NCI-H774 (cell line): ENCODE measurements around the gene TOX2.
"Not testable (repeated sequence)": the region's sequence is repeated elsewhere in the genome, so short reads cannot be mapped to it uniquely, and the experiment has no call there.

ENCODE experiments used
- DNase-seq: peaks from one replicate; lab custom pipeline; 2025; lab: John Stamatoyannopoulos, UW

The TOX2 gene

GRCh38 chr20:44033344-44033743 lies 118.7 kb downstream of the TOX2 start:
- DNase-seq: no peak

DNA sequence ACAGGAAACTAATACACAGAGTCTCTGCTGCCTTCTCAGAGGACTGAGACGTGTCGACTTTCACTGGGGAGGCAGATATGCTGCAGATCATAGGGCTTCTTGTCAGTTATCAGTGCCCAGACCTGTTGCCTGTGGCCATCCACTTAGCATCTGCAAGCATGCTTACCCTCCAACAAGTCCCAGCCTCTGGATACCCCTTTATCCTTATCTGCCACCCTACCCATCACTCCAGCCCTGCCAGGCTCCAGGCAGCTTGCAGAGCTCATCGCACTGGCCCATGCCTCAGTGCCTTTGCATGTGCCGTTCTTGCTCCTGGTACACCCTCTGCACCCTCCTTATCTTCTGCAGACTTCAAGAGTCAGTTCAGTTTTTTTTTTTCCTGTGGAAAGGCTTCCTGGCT lies 119.2 kb downstream of the TOX2 start:
- no peak for DNase-seq

- no peak for DNase-seq
Measured at GRCh38 chr20:44034451-44034850, 119.8 kb downstream of the TOX2 start.

DNA sequence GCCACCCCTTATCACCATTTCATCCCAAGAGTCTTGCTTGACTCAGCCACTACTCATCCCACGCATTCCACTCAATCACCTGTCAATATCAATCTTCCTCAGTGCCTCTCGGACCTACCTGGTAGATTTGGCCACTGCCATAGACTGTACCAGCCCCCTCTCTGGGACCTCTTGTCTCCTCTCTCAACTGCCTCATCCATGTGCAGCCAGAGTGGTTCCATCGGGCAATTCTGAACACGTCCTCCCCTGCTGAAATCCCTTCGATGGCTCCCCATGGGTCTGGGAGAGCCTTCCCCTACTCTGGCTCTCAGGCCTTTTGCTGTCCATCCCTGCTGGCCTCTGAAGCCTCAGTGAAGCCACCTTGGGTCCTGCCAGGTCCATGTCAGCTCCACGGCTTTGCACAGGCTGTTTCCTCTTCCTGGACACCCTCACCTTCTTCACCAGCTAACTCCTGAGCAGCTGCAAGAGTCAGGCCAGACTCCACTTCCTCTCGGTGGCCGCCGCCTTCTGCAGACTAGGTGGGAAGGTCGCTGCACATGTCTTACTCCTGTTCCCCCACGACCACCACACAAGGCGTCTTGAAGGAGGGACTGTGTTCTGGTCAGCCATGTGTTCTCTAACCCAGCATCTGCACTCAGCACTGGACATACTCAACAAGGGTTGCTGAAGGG lies 120.4 kb downstream of the TOX2 start:
- DNase-seq: no peak

- no peak for DNase-seq
Measured at GRCh38 chr20:44035924-44036323, 121.3 kb downstream of the TOX2 start.

GRCh38 chr20:44036441-44036840 lies 121.8 kb downstream of the TOX2 start:
- no peak for DNase-seq

- no peak for DNase-seq
Measured at GRCh38 chr20:44038681-44039123, 124.0 kb downstream of the TOX2 start.

DNA sequence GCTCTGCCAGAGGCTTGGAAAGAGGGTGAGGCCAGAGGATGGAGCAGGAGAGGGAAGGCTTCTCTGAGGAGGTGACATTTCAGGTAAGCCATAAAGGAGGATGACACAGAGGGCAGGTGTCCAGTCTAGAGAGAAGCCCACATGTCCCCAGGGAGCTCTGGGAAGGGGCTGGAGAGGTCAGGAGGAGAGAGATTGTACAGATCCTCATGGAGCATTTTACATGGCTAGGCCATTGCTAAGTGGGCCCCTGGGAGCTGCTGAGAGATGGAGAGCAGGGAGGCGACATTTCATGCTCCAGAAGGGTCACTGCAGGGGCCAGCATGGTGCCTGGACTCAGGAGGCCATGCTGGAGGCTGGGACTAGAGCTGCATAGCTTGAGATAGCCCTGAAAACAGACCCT lies 124.5 kb downstream of the TOX2 start:
- DNase-seq: no peak

DNA sequence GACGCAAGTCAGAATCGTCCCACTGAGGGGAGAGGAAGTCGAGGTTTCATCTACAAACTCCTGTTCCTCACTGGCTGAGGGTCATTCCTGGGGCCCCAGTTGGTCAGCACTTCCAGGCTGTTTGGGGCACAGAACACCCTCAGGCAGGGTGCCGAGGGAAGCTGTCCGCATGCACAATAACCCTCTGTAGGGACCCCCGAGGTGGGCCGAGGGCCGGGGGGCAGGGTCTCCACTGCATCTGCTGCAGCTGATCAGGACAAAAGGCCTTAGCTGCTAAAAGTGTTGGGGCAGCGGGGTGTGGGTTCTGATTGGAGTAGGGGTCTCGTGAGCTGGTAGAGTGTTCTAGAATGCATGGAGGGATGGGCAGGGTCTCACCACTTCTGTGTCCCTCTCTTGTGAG lies 125.1 kb downstream of the TOX2 start:
- DNase-seq: no peak

GRCh38 chr20:44040202-44040915 lies 125.7 kb downstream of the TOX2 start:
- DNase-seq: no peak

DNA sequence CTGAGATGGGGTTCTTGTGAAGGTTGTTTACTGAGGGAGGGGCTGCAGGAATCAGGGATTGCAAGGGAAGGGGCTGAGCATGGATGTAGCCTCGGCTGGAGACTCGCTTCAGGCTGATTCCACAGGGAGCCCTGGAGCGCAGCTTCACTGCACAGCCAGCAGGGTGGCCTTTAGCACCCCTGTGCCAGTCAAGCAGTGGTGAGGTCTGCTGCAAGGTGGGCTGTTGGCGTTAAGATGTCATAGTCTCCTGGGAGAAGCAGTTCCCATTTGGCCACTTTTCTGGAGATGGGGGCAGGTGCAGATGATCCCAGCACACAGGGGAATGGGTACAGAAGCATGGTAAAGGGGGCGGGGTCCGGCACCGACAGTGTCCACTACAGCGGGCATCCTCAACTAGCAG lies 126.3 kb downstream of the TOX2 start:
- no peak for DNase-seq

DNA sequence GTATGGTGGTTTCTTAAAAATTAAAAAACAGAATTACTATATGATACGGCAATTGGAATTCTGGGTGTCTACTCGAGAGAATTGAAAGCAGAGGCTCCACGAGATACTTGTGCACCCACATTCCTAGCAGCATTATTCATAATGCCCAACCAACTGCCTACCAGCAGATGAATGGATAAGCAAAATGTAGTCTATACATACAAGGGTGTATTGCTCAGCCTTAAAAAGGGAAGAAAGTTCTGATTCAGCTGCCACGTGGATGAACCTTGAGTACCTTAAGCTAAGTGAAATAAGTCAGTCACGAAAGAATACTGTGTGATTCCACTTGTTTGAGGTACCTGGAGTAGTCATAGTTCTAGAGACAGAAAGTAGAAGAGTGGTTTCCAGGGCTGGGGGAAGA lies 130.1 kb downstream of the TOX2 start:
- DNase-seq: not testable (repeated sequence)

DNA sequence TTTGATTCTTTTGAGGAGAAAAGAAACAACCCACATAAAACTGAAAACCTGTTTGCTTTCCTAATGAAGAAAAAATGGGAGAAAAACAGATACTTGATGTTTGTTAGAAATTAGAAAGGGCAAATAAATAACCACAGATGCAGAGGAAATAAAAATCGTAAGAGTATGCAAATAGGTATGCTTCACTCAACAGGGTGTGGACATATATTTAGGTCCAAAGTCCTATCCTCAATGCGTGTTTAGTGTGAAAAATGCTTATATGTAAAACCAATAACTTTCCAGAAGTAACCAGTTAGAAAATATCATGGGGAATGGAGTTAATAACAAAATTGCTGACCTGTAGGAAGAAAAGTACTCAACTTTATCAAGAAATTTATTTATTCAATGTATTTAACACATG lies 135.7 kb downstream of the TOX2 start:
- DNase-seq: no peak

DNA sequence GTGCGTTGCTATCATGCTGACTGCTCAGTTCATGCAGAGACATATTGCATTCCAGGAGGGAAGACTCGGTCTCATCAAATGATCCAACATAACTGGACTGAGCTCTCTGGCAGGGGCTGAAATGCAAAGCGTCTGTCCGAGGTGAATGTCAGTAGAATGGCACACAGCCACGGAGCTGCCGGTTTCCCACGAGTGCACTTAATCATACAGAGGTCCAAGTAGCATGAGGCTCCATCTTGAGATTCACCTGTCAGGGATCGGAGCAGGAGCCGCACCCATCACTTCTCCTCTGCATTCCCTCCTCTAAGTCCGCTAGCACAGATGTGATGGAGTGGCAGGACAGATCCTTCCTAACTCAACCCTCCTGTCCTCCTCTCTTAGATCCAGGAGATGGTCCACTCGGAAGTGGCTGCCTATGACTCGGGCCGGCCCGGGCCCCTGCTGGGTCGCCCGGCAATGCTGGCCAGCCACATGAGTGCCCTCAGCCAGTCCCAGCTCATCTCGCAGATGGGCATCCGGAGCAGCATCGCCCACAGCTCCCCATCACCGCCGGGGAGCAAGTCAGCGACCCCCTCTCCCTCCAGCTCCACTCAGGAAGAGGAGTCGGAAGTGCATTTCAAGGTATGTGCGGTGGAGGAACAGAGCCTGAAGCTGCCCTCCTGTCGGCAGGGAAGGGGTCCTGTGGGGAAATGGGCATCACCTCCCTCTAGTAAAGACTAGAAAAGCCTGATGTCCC lies 136.4 kb downstream of the TOX2 start:
- DNase-seq: no peak

GRCh38 chr20:44051661-44052000 lies 137.0 kb downstream of the TOX2 start:
- DNase-seq: no peak

DNA sequence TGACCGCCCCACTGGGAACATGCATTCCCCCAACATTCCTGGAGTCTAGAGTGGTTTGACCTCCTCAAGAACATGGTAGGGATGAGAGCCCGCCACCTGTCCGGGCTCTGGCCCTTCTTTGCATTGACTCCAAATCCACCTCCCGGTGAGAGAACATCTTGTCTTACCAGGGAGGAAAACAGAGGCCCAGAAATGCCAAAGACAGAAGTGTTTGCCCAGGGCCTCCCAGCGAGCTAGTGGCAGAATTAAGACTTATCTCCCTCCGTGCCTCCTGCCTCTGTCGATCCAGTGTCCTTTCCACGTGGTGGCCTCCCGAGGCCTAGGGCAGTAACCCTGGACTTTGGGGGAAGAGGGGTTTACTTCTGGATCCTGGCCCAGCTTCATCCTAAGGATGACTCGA lies 137.5 kb downstream of the TOX2 start:
- DNase-seq: no peak

DNA sequence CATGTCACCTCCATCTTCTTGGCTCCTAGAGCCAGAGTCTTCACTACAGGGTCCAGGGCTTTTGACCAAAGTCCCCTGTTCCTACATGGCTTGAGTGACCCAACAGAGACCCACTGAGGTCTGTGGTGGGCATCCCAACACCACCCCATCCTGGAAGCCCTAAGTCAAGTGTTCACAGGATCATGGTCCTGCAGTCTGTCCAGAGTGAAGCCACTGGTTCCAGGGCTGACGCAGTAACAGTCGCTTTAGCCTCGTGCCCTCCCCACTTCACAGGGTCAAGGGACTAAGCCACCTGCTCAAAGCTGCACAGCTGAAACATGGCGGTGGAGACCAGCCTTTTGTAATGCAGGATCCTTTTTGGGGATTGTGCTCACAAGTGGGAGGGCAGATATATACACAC lies 138.4 kb downstream of the TOX2 start:
- no peak for DNase-seq

- DNase-seq: no peak
Measured at GRCh38 chr20:44054118-44054517, 139.5 kb downstream of the TOX2 start.

DNA sequence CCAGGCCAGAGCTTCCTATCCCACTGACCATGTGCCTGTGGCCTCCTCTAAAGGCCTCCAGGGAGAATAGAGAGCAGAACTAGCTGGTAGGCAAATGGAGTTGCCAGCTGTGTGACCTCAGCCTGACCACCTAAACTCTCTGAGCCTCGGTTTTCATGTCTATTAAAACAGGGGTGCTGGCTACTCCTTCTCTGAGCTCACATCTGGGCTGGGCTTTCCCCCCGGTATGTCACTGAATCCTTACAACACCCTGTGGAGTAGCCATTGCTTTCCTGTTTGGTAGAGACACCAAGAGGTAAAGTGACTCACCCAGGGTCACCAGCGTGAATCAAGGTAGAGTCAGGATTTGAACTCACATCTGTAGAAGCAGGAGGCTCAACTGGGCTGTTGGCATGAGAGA lies 140.2 kb downstream of the TOX2 start:
- DNase-seq: no peak

DNA sequence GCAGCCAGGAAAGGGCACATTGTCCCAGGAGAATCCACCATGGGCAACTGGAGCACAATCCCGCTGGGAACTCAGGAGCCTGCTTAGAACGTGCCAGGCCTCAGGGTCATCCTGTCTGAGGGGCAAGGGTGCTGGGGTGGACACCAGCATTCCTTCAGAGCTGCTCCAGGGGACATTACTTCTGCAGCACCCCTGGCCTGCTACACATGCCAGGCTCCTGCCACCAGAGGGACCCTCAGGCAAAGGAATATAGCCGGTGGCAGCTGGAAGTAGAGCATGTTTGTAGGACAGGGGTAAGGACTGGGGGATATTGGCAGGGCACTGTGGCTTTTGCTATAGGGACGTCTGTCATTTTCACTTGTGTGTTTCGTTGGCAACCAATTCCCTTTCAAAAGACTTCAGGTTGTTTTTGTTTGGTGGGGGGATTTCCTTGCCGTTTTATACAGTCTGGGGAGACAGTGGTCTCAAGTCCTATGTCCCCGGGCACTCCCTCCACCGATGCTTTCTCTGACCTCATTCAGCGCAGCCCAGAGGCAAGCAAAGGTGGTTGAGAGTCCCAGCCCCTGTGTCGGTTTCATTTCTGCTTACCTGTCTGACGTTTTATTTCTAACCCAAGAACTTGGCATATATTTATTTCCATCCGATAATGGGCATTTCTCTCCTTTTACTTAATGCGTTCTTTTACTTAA lies 141.5 kb downstream of the TOX2 start:
- no peak for DNase-seq

DNA sequence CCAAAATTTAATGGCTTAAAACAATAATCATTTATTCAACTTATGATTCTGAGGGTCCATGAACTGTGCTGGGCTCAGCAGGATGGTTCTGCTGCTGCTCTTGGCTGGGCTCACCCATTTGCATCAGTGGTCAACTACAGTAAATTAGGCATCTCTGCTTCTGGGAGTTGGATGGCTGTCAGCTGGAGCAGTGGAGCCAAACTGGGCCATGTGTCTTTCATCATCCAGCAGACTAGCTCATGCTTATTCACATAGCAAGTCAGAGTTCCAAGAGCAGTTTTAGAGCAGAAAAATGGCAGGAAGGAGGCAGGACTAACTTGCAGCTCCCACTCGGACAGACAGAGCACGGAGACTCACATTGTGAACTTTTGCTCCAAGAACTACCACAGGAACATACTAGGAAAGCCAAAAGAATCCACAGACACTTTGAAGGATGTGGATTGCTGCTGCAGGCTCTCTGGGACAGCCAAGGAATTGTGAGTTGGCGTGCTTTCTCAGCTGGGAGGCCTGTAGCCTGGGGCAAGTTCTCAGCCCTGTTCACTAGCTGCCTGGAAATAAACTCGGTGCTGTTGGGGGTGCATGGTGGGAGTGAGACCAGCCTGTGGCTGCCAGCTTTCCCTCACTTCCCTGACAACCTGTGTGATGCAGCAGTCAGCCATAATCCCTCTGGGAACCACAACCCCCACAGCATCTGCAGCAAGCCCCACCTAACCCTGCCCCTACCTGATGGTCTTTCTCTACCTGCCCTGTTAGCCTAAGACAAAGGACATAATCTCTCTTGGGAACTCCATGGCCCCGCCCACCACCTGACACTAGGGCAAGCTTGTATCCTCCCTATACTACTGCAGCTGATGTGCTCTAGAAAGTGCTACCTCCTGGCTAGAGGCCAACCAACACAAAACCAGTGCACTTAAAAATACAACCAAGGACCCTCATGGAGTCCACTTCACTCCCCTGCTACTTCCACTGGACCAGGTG lies 143.3 kb downstream of the TOX2 start:
- DNase-seq: no peak
